K562 (cell line): Measurements from ENCODE around the gene RAMAC. TPM values are rescaled to one million over a fixed set of nuclear protein-coding genes. Genes with fewer than 3 reads are reported as not detected.

Experiments
- ESRRB ChIP-seq: fragments of 250-450 bp; sonication (Bioruptor Pico); IDR thresholded peaks from 2 replicates; pipeline ENCODE4 v1.5.0; 2020; ENCODE audit warnings: mild to moderate bottlenecking, moderate library complexity, borderline replicate concordance
- ETS2 ChIP-seq: IDR thresholded peaks from 2 replicates; pipeline ENCODE4 v1.6.1; 2016; ENCODE audit warnings: borderline replicate concordance, missing genetic modification characterization, mild to moderate bottlenecking, moderate library complexity, missing compliant biosample characterization; ENCODE audit not compliant: poor library complexity, severe bottlenecking
- ILF3 ChIP-seq: fragments of 450-650 bp; IDR thresholded peaks from 2 replicates; pipeline ENCODE4 v1.6.1; 2018; ENCODE audit warnings: antibody characterized with exemption, mild to moderate bottlenecking, moderate library complexity, borderline replicate concordance
- MAFF ChIP-seq: IDR thresholded peaks from 2 replicates; pipeline ENCODE4 v1.6.1; 2012; ENCODE audit warnings: low read length, improper control_type of control experiment
- POLR2AphosphoS2 ChIP-seq: IDR thresholded peaks from 2 replicates; pipeline ENCODE4 v1.6.1; 2012; ENCODE audit warnings: low read length, improper control_type of control experiment
- POU5F1 ChIP-seq: fragments of 150-350 bp; IDR thresholded peaks from 2 replicates; pipeline ENCODE4 v1.6.1; 2014; ENCODE audit warnings: borderline replicate concordance, low read length, low read depth, mild to moderate bottlenecking; ENCODE audit not compliant: partially characterized antibody
- PRMT5 ChIP-seq: sonication (generic); formaldehyde crosslinking; IDR thresholded peaks from 2 replicates; pipeline ENCODE4 v1.5.0; 2020; ENCODE audit warnings: missing genetic modification reagents
- SETDB1 ChIP-seq: IDR thresholded peaks from one replicate; pipeline ENCODE4 v1.6.1; 2012; ENCODE audit warnings: low read length, control low read depth, inconsistent platforms
- SIN3A ChIP-seq, 2 experiments: fragments of 150-350 bp in 1 of 2; IDR thresholded peaks; 2 replicates each; pipeline ENCODE4 v1.6.1; 2011 to 2016; ENCODE audit warnings: borderline replicate concordance in 2 of 2, low read depth in 2 of 2, low read length in 2 of 2, mild to moderate bottlenecking in 2 of 2, moderate library complexity in 2 of 2; ENCODE audit not compliant: control insufficient read depth in 1 of 2
- SRSF7 ChIP-seq: fragments of 200-400 bp; formaldehyde crosslinking; optimal IDR thresholded peaks from 2 replicates; pipeline ENCODE3; 2017; ENCODE audit warnings: mild to moderate bottlenecking, low read depth, low read length
- TEAD2 ChIP-seq: fragments of 450-650 bp; IDR thresholded peaks from 2 replicates; pipeline ENCODE4 v1.6.1; 2016; ENCODE audit warnings: missing genetic modification characterization, control low read depth, missing compliant biosample characterization
- ZBTB8A ChIP-seq: fragments of 450-650 bp; IDR thresholded peaks from 2 replicates; pipeline ENCODE4 v1.6.1; 2018; ENCODE audit warnings: mild to moderate bottlenecking, moderate library complexity; ENCODE audit not compliant: partially characterized antibody
- ZNF354B ChIP-seq: fragments of 250-450 bp; sonication (Bioruptor Pico); IDR thresholded peaks from 2 replicates; pipeline ENCODE4 v1.4.0; 2020
- ZNF586 ChIP-seq: fragments of 450-650 bp; formaldehyde crosslinking; conservative IDR thresholded peaks from 2 replicates; pipeline ENCODE4 v1.4.0; 2020; ENCODE audit warnings: mild to moderate bottlenecking, moderate library complexity
- polyA plus RNA-seq, 8 experiments: library from polyadenylated mRNA; depleted of rRNA in 4 of 8; stranded (reverse) in 5 of 8; unstranded in 3 of 8; fragments of >200 nt; fragmentation: Nextera tagmentation in 2 of 8; fragmentation: Illumina TruSeq in 1 of 8; extraction: Ambion mirVana in 2 of 8; extraction: Trizol in 1 of 8; gene quantifications; 2 replicates each; pipeline versions ENCODE4 v1.2.1 to v1.2.3, GENCODE V29; 2011 to 2014; ENCODE audit warnings: inconsistent platforms in 1 of 8, missing spikeins in 1 of 8
- total RNA-seq, 7 experiments: library from RNA; depleted of rRNA in 6 of 7; stranded (reverse); fragments of >200 nt in 6 of 7; fragmentation: Illumina TruSeq in 2 of 7; extraction: Trizol in 2 of 7; gene quantifications; 2 replicates each; pipeline versions ENCODE4 v1.2.1 to v1.2.3, GENCODE V29; 2011 to 2021; ENCODE audit warnings: low replicate concordance in 1 of 7
- TF ChIP-seq, protein P1 (sequence below): sonication (generic); formaldehyde crosslinking; IDR thresholded peaks from 2 replicates; pipeline ENCODE4 v1.8.0; 2023; ENCODE audit warnings: mild to moderate bottlenecking, missing genetic modification reagents
- TF ChIP-seq, protein P2 (sequence below): sonication (generic); formaldehyde crosslinking; IDR thresholded peaks from 2 replicates; pipeline ENCODE4 v1.8.1; 2022; ENCODE audit warnings: missing genetic modification reagents
- TF ChIP-seq, protein P3 (sequence below): fragments of 150-350 bp; conservative IDR thresholded peaks from 2 replicates; pipeline ENCODE4 v1.6.1; 2014; ENCODE audit warnings: low read length
- TF ChIP-seq, protein P4 (sequence below): fragments of 250-450 bp; sonication (Bioruptor Pico); IDR thresholded peaks from 2 replicates; pipeline ENCODE4 v1.9.0; 2021; ENCODE audit warnings: mild to moderate bottlenecking
- TF ChIP-seq, protein P5 (sequence below): sonication (generic); formaldehyde crosslinking; IDR thresholded peaks from 2 replicates; pipeline ENCODE4 v1.8.1; 2023; ENCODE audit warnings: mild to moderate bottlenecking, missing genetic modification reagents

The RAMAC gene
- total and polyA plus RNA-seq, 9 of the 15 experiments (the other 6 are each of a cell fraction or from before 2014, with no cell fraction given): 26.9 to 108 (median 38.4) TPM

DNA sequence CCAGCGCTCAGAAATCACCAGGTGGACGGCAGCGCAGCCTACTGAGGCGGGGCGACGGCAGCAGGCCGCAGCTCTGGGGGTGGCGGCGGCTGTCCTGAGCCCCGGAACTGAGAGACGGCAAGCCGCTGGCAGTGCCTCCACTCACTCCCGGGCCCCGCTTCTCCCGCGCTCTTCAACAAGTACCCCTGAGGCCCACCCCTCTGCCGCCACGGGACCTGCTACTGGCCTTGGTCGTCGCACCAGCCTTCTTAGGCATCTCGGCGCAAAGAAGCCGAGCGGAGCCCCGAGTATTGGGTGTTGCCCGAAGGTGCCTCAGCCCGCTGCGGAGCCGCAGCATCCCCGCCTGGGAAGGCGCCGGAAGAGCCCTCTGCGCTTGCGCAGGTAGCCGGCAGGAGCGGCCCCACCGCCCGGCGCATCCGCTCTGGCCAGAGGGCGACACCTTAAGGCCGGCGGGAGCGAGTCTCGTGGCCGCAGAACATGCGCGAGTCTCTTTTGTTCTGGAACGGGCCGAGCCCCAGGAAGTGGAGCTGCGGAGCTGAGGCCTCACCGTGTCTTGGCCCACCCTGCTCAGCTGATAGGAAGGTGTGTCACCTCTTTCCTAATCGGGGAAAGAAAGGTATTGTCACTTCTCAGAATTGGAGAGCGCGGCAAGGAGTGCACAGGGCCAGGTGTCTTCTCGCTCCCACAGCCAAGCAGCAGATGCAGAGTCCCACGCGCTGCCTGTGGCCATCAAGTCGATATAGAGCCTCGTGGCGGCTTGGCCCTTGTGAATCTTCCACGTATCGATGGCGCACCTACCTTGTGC is 25.5 kb downstream of the RAMAC start, which contains the start of gene C15orf40 (continued):
- TF ChIP-seq, protein P1, sequence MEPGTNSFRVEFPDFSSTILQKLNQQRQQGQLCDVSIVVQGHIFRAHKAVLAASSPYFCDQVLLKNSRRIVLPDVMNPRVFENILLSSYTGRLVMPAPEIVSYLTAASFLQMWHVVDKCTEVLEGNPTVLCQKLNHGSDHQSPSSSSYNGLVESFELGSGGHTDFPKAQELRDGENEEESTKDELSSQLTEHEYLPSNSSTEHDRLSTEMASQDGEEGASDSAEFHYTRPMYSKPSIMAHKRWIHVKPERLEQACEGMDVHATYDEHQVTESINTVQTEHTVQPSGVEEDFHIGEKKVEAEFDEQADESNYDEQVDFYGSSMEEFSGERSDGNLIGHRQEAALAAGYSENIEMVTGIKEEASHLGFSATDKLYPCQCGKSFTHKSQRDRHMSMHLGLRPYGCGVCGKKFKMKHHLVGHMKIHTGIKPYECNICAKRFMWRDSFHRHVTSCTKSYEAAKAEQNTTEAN (CRISPR knock-in tag): 0 out of 2 replicates have a peak, but pooled peaks have one; percentile 65
- TF ChIP-seq, protein P2, sequence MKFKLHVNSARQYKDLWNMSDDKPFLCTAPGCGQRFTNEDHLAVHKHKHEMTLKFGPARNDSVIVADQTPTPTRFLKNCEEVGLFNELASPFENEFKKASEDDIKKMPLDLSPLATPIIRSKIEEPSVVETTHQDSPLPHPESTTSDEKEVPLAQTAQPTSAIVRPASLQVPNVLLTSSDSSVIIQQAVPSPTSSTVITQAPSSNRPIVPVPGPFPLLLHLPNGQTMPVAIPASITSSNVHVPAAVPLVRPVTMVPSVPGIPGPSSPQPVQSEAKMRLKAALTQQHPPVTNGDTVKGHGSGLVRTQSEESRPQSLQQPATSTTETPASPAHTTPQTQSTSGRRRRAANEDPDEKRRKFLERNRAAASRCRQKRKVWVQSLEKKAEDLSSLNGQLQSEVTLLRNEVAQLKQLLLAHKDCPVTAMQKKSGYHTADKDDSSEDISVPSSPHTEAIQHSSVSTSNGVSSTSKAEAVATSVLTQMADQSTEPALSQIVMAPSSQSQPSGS (CRISPR knock-in tag): no peak
- TF ChIP-seq ZNF586 (CRISPR knock-in tag) (no peak), ZNF354B (CRISPR knock-in tag) (no peak), TEAD2 (tag) (no peak; the same call in 1 of the 2 replicates), ILF3 (no peak), ETS2 (peak; percentile 19), SETDB1 (no peak), PRMT5 (CRISPR knock-in tag) (no peak), ESRRB (no peak), POLR2AphosphoS2 (no peak), SRSF7 (no peak), SIN3A (IDR thresholded peaks at IDR 0.05; ENCODE audit: borderline replicate concordance in 2 of 2, control insufficient read depth in 1 of 2, low read depth in 2 of 2, low read length in 2 of 2) (peak; percentile 82 to 83; a peak in 3 of 4 replicates), POU5F1 (peak; percentile 77), MAFF (no peak), ZBTB8A (no peak)
- TF ChIP-seq, protein P3, sequence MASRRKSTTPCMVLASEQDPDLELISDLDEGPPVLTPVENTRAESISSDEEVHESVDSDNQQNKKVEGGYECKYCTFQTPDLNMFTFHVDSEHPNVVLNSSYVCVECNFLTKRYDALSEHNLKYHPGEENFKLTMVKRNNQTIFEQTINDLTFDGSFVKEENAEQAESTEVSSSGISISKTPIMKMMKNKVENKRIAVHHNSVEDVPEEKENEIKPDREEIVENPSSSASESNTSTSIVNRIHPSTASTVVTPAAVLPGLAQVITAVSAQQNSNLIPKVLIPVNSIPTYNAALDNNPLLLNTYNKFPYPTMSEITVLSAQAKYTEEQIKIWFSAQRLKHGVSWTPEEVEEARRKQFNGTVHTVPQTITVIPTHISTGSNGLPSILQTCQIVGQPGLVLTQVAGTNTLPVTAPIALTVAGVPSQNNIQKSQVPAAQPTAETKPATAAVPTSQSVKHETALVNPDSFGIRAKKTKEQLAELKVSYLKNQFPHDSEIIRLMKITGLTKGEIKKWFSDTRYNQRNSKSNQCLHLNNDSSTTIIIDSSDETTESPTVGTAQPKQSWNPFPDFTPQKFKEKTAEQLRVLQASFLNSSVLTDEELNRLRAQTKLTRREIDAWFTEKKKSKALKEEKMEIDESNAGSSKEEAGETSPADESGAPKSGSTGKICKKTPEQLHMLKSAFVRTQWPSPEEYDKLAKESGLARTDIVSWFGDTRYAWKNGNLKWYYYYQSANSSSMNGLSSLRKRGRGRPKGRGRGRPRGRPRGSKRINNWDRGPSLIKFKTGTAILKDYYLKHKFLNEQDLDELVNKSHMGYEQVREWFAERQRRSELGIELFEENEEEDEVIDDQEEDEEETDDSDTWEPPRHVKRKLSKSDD: 0 out of 2 replicates have a peak, but pooled peaks have one; percentile 23
- TF ChIP-seq, protein P4, sequence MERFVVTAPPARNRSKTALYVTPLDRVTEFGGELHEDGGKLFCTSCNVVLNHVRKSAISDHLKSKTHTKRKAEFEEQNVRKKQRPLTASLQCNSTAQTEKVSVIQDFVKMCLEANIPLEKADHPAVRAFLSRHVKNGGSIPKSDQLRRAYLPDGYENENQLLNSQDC: peak; percentile 33; the same call in 1 of the 2 replicates
- TF ChIP-seq, protein P5, sequence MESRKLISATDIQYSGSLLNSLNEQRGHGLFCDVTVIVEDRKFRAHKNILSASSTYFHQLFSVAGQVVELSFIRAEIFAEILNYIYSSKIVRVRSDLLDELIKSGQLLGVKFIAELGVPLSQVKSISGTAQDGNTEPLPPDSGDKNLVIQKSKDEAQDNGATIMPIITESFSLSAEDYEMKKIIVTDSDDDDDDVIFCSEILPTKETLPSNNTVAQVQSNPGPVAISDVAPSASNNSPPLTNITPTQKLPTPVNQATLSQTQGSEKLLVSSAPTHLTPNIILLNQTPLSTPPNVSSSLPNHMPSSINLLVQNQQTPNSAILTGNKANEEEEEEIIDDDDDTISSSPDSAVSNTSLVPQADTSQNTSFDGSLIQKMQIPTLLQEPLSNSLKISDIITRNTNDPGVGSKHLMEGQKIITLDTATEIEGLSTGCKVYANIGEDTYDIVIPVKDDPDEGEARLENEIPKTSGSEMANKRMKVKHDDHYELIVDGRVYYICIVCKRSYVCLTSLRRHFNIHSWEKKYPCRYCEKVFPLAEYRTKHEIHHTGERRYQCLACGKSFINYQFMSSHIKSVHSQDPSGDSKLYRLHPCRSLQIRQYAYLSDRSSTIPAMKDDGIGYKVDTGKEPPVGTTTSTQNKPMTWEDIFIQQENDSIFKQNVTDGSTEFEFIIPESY (CRISPR knock-in tag): 0 out of 2 replicates have a peak, but pooled peaks have one; percentile 41
